Spleen (tissue), 11 donors: ENCODE data around the gene STX4. TPM values are rescaled to one million over a fixed set of nuclear protein-coding genes. Genes with fewer than 3 reads are reported as not detected.
A peak's percentile ranks its signal among the peaks of the same experiment; 100 is the strongest.

Experiments
- DNase-seq: peaks from one replicate; pipeline ENCODE4 v3.0.0-alpha.2; 2020
- H3K27ac ChIP-seq, 8 donors: fragments of 200-600 bp; sonication (generic) in 7 of 8; 1 replicate in 4 of 8; 2 replicates in 4 of 8; pipeline versions ENCODE4 v1.5.0 to v1.8.0; 2016 to 2021; ENCODE audit warnings: inconsistent platforms in 4 of 8, mild to moderate bottlenecking in 4 of 8, moderate library complexity in 1 of 8
- H3K27me3 ChIP-seq, 7 donors: fragments of 200-600 bp; sonication (generic) in 6 of 7; replicated peaks in 1 of 7; 1 replicate in 4 of 7; 2 replicates in 3 of 7; pipeline versions ENCODE4 v1.5.0 to v1.8.0; 2016 to 2021; ENCODE audit warnings: inconsistent platforms in 3 of 7, mild to moderate bottlenecking in 1 of 7
- H3K36me3 ChIP-seq, 6 donors: fragments of 200-600 bp; sonication (generic) in 5 of 6; 1 replicate in 4 of 6; 2 replicates in 2 of 6; pipeline versions ENCODE4 v1.5.0 to v1.8.0; 2016 to 2021; ENCODE audit warnings: inconsistent platforms in 2 of 6
- H3K4me1 ChIP-seq, 6 donors: fragments of 200-600 bp; sonication (generic) in 5 of 6; 1 replicate in 3 of 6; 2 replicates in 3 of 6; pipeline versions ENCODE4 v1.5.0 to v1.8.0; 2016 to 2021; ENCODE audit warnings: inconsistent platforms in 3 of 6
- H3K4me3 ChIP-seq, 8 donors: fragments of 200-600 bp; sonication (generic) in 7 of 8; 1 replicate in 4 of 8; 2 replicates in 4 of 8; pipeline versions ENCODE4 v1.5.0 to v1.8.0; 2016 to 2021; ENCODE audit warnings: inconsistent platforms in 4 of 8, mild to moderate bottlenecking in 4 of 8, moderate library complexity in 2 of 8
- H3K9me3 ChIP-seq, 8 donors: fragments of 200-600 bp; sonication (generic) in 7 of 8; 1 replicate in 4 of 8; 2 replicates in 4 of 8; pipeline versions ENCODE4 v1.5.0 to v1.8.0; 2016 to 2021; ENCODE audit warnings: inconsistent platforms in 4 of 8
- CTCF ChIP-seq, 11 experiments: fragments of 200-600 bp in 7 of 11; fragments of 450-650 bp in 4 of 11; sonication (generic) in 4 of 11; IDR thresholded peaks in 8 of 11; conservative IDR thresholded peaks in 3 of 11; 1 replicate in 7 of 11; 2 replicates in 4 of 11; pipeline versions ENCODE4 v1.4.0 to v1.8.0; 2016 to 2021; ENCODE audit warnings: antibody characterized with exemption in 11 of 11, inconsistent platforms in 4 of 11, mild to moderate bottlenecking in 1 of 11
- POLR2A ChIP-seq, 3 donors: fragments of 450-650 bp; IDR thresholded peaks; one replicate each; pipeline ENCODE4 v1.5.1; 2017; ENCODE audit warnings: antibody characterized with exemption in 3 of 3, mild to moderate bottlenecking in 1 of 3
- POLR2AphosphoS5 ChIP-seq, 3 donors: sonication (generic); formaldehyde crosslinking; IDR thresholded peaks; one replicate each; pipeline ENCODE4 v1.5.1; 2017; ENCODE audit warnings: antibody characterized with exemption in 3 of 3
- WGBS, 5 donors: extraction: QIAGEN DNeasy Blood & Tissue Kit in 3 of 5; methylation state at CpG; one replicate each; pipeline versions ENCODE4 v1.1.5 to v1.1.7; 2013 to 2018; 5-methylcytosine and 5-hydroxymethylcytosine counted together
- intact Hi-C: fragments of 100-400 bp; cut with DNase I; formaldehyde crosslinking; loops from one replicate; pipeline ENCODE4 v1.15.0; 2023; ENCODE audit warnings: low total_unique reads
- polyA plus RNA-seq, 3 donors: library from polyadenylated mRNA; stranded (reverse); fragments of 200-250 nt; gene quantifications; one replicate each; pipeline ENCODE4 v1.2.1, GENCODE V29; 2013
- total RNA-seq, 7 donors: library from RNA; depleted of rRNA in 3 of 7; stranded (reverse); fragments of >200 nt in 3 of 7; fragmentation: NEBNext Ultra II Directional in 4 of 7; extraction: Animal tissue kit (Norgen Biotek cat#: 25700) in 4 of 7; gene quantifications; one replicate each; pipeline versions ENCODE4 v1.1.0 to v1.2.1, GENCODE V29; 2016 to 2021
- donor health status: healthy with polysubstance abuse.
- donor health status: DM: no; HTN: no; CAD: no; lungs with moderate emphysema.
- donor health status: DM: no; HTN: no; CAD: no.
- donor health status: Bipolar disorder and iron deficiency.
- donor health status: healthy.
- donor health status: DM: no; HTN: no; CAD: no.
- donor health status: DM: yes; HTN: yes; CAD: no.

STX4 gene
- total and polyA plus RNA-seq, 10 donors, result 54.0 to 135 (median 86.9) TPM

- peak overlapping the region; percentile 89 to 98 (median 94) for H3K27ac ChIP-seq
- peak overlapping the region in 5 of 8 donors; percentile 75 to 100 (median 95) for H3K4me3 ChIP-seq
- H3K36me3 ChIP-seq, result peaks cover 0 to 13% (median 9%) of the 10 kb centered on the region in 6 donors
- DNase-seq, result no peak
- H3K27me3 ChIP-seq, result no peaks in the 10 kb centered on the region
- 38 to 66% (median 49%) methylated on average over 4 of the region's 4 CpGs for WGBS, 5 donors
- TF ChIP-seq POLR2AphosphoS5 (IDR thresholded peaks at IDR 0.05), result no peak
- TF ChIP-seq CTCF (IDR thresholded peaks at IDR 0.05 in 8 of 11, conservative IDR thresholded peaks at IDR 0.05 in 3 of 11), result no peak
- TF ChIP-seq POLR2A (IDR thresholded peaks at IDR 0.05), result no peak
- H3K9me3 ChIP-seq, result no peaks in the 10 kb centered on the region
- peaks cover 21 to 58% (median 41%) of the 10 kb centered on the region in 6 donors for H3K4me1 ChIP-seq
- intact Hi-C loops, result no loop called here
Observed at GRCh38 chr16:31071861-31072260, 38.5 kb downstream of the STX4 start.

DNA sequence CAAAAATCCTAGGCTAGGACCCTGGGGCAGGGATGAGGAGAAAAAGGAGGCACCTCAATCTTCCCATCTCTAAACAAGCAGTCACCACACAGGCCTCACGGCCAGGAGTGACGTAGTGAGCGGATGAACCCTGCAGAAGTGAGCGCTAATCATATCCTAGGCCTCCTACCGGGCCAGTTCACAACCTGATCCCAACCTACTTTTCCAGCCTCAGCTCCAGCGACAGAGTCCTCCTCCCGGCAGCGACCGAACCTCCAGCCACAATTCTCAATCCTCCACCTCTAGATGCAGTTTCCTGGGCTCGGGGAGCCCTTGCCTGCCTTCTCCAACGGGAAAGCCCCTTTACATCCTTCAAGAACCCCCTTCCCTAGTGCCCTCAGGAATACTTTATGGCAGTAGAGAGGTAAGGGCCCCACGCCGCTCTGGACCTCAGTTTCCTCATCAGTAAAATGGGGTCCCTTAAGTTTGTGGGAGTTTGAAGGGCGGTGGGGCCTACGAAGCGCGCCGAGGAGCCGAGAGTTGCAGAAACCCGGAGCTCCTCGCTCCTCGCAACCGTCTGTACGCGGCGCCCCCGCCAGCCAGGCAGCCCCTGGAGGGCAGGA lies 39.3 kb downstream of the STX4 start:
- peak overlapping the region; percentile 89 to 98 (median 94) for H3K27ac ChIP-seq
- WGBS, 5 donors, result 1 to 7% (median 4%) methylated on average over 27 of the region's 27 CpGs
- intact Hi-C loops, result no loop called here
- H3K36me3 ChIP-seq, result peaks cover 0 to 21% (median 16%) of the 10 kb centered on the region in 6 donors
- TF ChIP-seq POLR2AphosphoS5 (IDR thresholded peaks at IDR 0.05), result no peak
- TF ChIP-seq CTCF (IDR thresholded peaks at IDR 0.05 in 8 of 11, conservative IDR thresholded peaks at IDR 0.05 in 3 of 11), result no peak
- no peak for TF ChIP-seq POLR2A (IDR thresholded peaks at IDR 0.05)
- no peaks in the 10 kb centered on the region for H3K27me3 ChIP-seq
- peaks cover 21 to 57% (median 41%) of the 10 kb centered on the region in 6 donors for H3K4me1 ChIP-seq
- H3K4me3 ChIP-seq, result peak overlapping the region; percentile 75 to 100 (median 96)
- no peak for DNase-seq
- H3K9me3 ChIP-seq, result no peaks in the 10 kb centered on the region

GRCh38 chr16:31073142-31073969 lies 40.0 kb downstream of the STX4 start:
- H3K9me3 ChIP-seq, result no peaks in the 10 kb centered on the region
- H3K36me3 ChIP-seq, result peaks cover 0 to 28% (median 24%) of the 10 kb centered on the region in 6 donors
- peak overlapping the region; percentile 75 to 100 (median 96) for H3K4me3 ChIP-seq
- 0 to 1% (median 0%) methylated on average over 43 to 83 of the region's 83 CpGs for WGBS, 5 donors
- no peaks in the 10 kb centered on the region for H3K27me3 ChIP-seq
- intact Hi-C loops, result no loop called here
- H3K4me1 ChIP-seq, result peaks cover 21 to 63% (median 41%) of the 10 kb centered on the region in 6 donors
- H3K27ac ChIP-seq, result peak overlapping the region; percentile 89 to 98 (median 94)
- DNase-seq, result peak; percentile 97
- TF ChIP-seq POLR2AphosphoS5 (IDR thresholded peaks at IDR 0.05) (peak in 1 of 3 donors; percentile 67), POLR2A (IDR thresholded peaks at IDR 0.05) (no peak), CTCF (IDR thresholded peaks at IDR 0.05 in 8 of 11, conservative IDR thresholded peaks at IDR 0.05 in 3 of 11) (peak in 2 of 11 experiments; percentile 9 to 25)
